Measurements from ENCODE around the gene STS. TPM values are rescaled to one million over a fixed set of nuclear protein-coding genes. Genes with fewer than 3 reads are reported as not detected.

Gene STS
- total RNA-seq, 1 donor, result 3.3 TPM

GRCh38 chrX:7192871-7193270 lies 45.4 kb downstream of the STS start:
- no peak overlapping the region for H3K4me3 ChIP-seq (ENCODE audit: low read length)
- no peaks in the 10 kb centered on the region for H3K27me3 ChIP-seq (ENCODE audit: insufficient read depth, low read length)
- H3K9me3 ChIP-seq (ENCODE audit: low read depth, low read length), result no peaks in the 10 kb centered on the region
- H3K4me1 ChIP-seq (ENCODE audit: insufficient read depth, low read length), result no peaks in the 10 kb centered on the region

DNA sequence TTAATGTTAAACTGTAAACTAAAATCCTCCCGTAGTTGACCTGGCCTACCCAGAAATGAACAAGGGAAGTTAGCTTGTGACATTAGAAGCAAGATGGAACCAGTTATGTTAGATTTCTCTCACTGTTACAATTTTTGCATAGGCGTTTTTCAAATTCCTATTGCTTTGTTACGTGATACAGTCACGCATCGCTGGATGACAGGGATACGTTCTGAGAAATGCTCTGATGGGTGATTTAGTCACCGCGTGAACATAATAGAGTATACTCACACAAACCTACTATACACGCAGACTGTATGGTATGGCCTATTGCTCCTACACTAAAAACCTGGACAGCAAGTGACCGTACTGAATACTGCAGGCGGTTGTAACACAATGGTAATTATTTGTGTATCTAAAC lies 47.1 kb downstream of the STS start:
- Histone ChIP-seq H3K27me3 (ENCODE audit: insufficient read depth, low read length) (no peaks in the 10 kb centered on the region), H3K4me1 (ENCODE audit: insufficient read depth, low read length) (no peaks in the 10 kb centered on the region), H3K9me3 (ENCODE audit: low read depth, low read length) (no peaks in the 10 kb centered on the region), H3K4me3 (ENCODE audit: low read length) (no peak overlapping the region)

Other genes starting within 250 kb of the STS start
- 3.6 TPM for gene PUDP, start 441 bp downstream of the STS start, total RNA-seq